ENCODE data around the gene DHCR24. TPM values are rescaled to one million over a fixed set of nuclear protein-coding genes. Genes with fewer than 3 reads are reported as not detected.

DHCR24 gene
- total and polyA plus RNA-seq, 2 donors (not counting 3 experiments of a cell fraction or from before 2014, with no cell fraction given) = 223 to 239 TPM

- TF ChIP-seq JUN (IDR thresholded peaks at IDR 0.05; ENCODE audit: borderline replicate concordance, insufficient read depth, insufficient read length, low read depth) = no peak
- TF ChIP-seq POLR2A (IDR thresholded peaks at IDR 0.05; ENCODE audit: low read depth, low read length) = no peak
- TF ChIP-seq MAX (IDR thresholded peaks at IDR 0.05; ENCODE audit: insufficient read depth, insufficient read length) = no peak
- H3K9me3 ChIP-seq (replicated peaks; ENCODE audit: control insufficient read depth, insufficient read depth, low read length) = no peaks in the 10 kb centered on the region
- ChIA-PET POLR2A (no interaction called here), CTCF (interaction anchor here (1.7 kb wide), 1 partner anchor 8 kb away, joined by 5 read pairs; no protein-coding TSS in a partner anchor)
- intact Hi-C loops (cut with micrococcal nuclease) (no loop called here), dilution Hi-C loops (cut with MboI; ENCODE audit: extremely low pct_ligation_motif_present, low sequenced_read_pairs) (no loop called here)
- H3K9ac ChIP-seq (replicated peaks; ENCODE audit: extremely low read depth, insufficient read depth, low read length) = no peak overlapping the region
- no peaks in the 10 kb centered on the region for H3K9me1 ChIP-seq (replicated peaks; ENCODE audit: control insufficient read depth, extremely low read depth, insufficient read depth, low read length)
- no peak overlapping the region for H3K27ac ChIP-seq (ENCODE audit: insufficient read depth, low read depth, low read length)
- BruUV-seq (replicated peaks) = no TSS peak
- FAIRE-seq = no peak
- H3K36me3 ChIP-seq (ENCODE audit: control insufficient read depth in 2 of 2, extremely low read depth in 1 of 2, insufficient read depth in 2 of 2, low read length in 2 of 2) = peaks cover 20 to 36% of the 10 kb centered on the region in 2 experiments
- H3K4me2 ChIP-seq (ENCODE audit: insufficient read depth, low read length) = no peak overlapping the region
- no peaks in the 10 kb centered on the region for H3K27me3 ChIP-seq (ENCODE audit: control insufficient read depth in 2 of 2, insufficient read depth in 2 of 2, low read length in 2 of 2)
- peaks cover 7% of the 10 kb centered on the region for H3K4me1 ChIP-seq (ENCODE audit: control insufficient read depth, extremely low read depth, insufficient read depth, low read length)
- no peak for DNase-seq (ENCODE audit: low read depth, low spot score)
- H2AFZ ChIP-seq (ENCODE audit: low read depth, low read length) = no peak overlapping the region
- no peaks in the 10 kb centered on the region for H3K79me2 ChIP-seq (ENCODE audit: control insufficient read depth, insufficient read depth, low read length)
- H3K4me3 ChIP-seq (replicated peaks in 1 of 3; ENCODE audit: insufficient read depth in 1 of 3, low read depth in 1 of 3, low read length in 3 of 3) = no peak overlapping the region
- peaks cover 2% of the 10 kb centered on the region for H4K20me1 ChIP-seq (replicated peaks; ENCODE audit: control insufficient read depth, extremely low read depth, insufficient read depth, low read length)
Observed at GRCh38 chr1:54853096-54853792, 33.8 kb downstream of the DHCR24 start.

- H2AFZ ChIP-seq (ENCODE audit: low read depth, low read length) = no peak overlapping the region
- TF ChIP-seq CTCF (IDR thresholded peaks at IDR 0.05; ENCODE audit: extremely low read depth in 1 of 2, insufficient read depth in 1 of 2, low read depth in 1 of 2, low read length in 2 of 2) = no peak
- TF ChIP-seq GATA2 (IDR thresholded peaks at IDR 0.05; ENCODE audit: insufficient read depth, insufficient read length, low read depth, low read length) = no peak
- no peak for TF ChIP-seq MYC (IDR thresholded peaks at IDR 0.05; ENCODE audit: low read depth, low read length)
- no peak for TF ChIP-seq FOS (IDR thresholded peaks at IDR 0.05; ENCODE audit: borderline replicate concordance, insufficient read depth, low read length)
- TF ChIP-seq POLR2A (IDR thresholded peaks at IDR 0.05; ENCODE audit: low read depth, low read length) = no peak
- TF ChIP-seq JUN (IDR thresholded peaks at IDR 0.05; ENCODE audit: borderline replicate concordance, insufficient read depth, insufficient read length, low read depth) = no peak
- TF ChIP-seq POLR2AphosphoS5 (IDR thresholded peaks at IDR 0.05; ENCODE audit: insufficient read depth, low read depth, low read length) = no peak
- TF ChIP-seq MAX (IDR thresholded peaks at IDR 0.05; ENCODE audit: insufficient read depth, insufficient read length) = no peak
- no peak for TF ChIP-seq EZH2 (IDR thresholded peaks at IDR 0.05; ENCODE audit: borderline replicate concordance, low read depth, low read length, severe bottlenecking)
- H3K36me3 ChIP-seq (ENCODE audit: control insufficient read depth in 2 of 2, extremely low read depth in 1 of 2, insufficient read depth in 2 of 2, low read length in 2 of 2) = peaks cover 22 to 32% of the 10 kb centered on the region in 2 experiments
- no peaks in the 10 kb centered on the region for H3K27me3 ChIP-seq (ENCODE audit: control insufficient read depth in 2 of 2, insufficient read depth in 2 of 2, low read length in 2 of 2)
- POLR2A ChIA-PET = no interaction called here
- no peak overlapping the region for H3K4me2 ChIP-seq (ENCODE audit: insufficient read depth, low read length)
- H3K27ac ChIP-seq (ENCODE audit: insufficient read depth, low read depth, low read length) = no peak overlapping the region
- no peak for DNase-seq (ENCODE audit: low read depth, low spot score)
- no peak overlapping the region for H3K9ac ChIP-seq (replicated peaks; ENCODE audit: extremely low read depth, insufficient read depth, low read length)
- dilution Hi-C loops (cut with MboI; ENCODE audit: extremely low pct_ligation_motif_present, low sequenced_read_pairs) (no loop called here), intact Hi-C loops (cut with micrococcal nuclease) (no loop called here)
- no peaks in the 10 kb centered on the region for H3K79me2 ChIP-seq (ENCODE audit: control insufficient read depth, insufficient read depth, low read length)
- H3K9me3 ChIP-seq (replicated peaks; ENCODE audit: control insufficient read depth, insufficient read depth, low read length) = no peaks in the 10 kb centered on the region
- CTCF ChIA-PET = interaction anchor here (1.7 kb wide), 1 partner anchor 10 kb away, joined by 5 read pairs; no protein-coding TSS in a partner anchor
- no peak overlapping the region for H3K4me3 ChIP-seq (replicated peaks in 1 of 3; ENCODE audit: insufficient read depth in 1 of 3, low read depth in 1 of 3, low read length in 3 of 3)
- peaks cover 4% of the 10 kb centered on the region for H3K4me1 ChIP-seq (ENCODE audit: control insufficient read depth, extremely low read depth, insufficient read depth, low read length)
- FAIRE-seq = no peak
- no peaks in the 10 kb centered on the region for H3K9me1 ChIP-seq (replicated peaks; ENCODE audit: control insufficient read depth, extremely low read depth, insufficient read depth, low read length)
- peaks cover 2% of the 10 kb centered on the region for H4K20me1 ChIP-seq (replicated peaks; ENCODE audit: control insufficient read depth, extremely low read depth, insufficient read depth, low read length)
- no TSS peak for BruUV-seq (replicated peaks)
Observed at GRCh38 chr1:54851936-54852524, 35.0 kb downstream of the DHCR24 start.

Measured in endothelial cell of umbilical vein (primary cell).